Measurements from ENCODE around the gene UBFD1. TPM values are rescaled to one million over a fixed set of nuclear protein-coding genes. Genes with fewer than 3 reads are reported as not detected.

UBFD1 gene
- total RNA-seq, 1 donor from 2014 or later: 39.1 TPM

DNA sequence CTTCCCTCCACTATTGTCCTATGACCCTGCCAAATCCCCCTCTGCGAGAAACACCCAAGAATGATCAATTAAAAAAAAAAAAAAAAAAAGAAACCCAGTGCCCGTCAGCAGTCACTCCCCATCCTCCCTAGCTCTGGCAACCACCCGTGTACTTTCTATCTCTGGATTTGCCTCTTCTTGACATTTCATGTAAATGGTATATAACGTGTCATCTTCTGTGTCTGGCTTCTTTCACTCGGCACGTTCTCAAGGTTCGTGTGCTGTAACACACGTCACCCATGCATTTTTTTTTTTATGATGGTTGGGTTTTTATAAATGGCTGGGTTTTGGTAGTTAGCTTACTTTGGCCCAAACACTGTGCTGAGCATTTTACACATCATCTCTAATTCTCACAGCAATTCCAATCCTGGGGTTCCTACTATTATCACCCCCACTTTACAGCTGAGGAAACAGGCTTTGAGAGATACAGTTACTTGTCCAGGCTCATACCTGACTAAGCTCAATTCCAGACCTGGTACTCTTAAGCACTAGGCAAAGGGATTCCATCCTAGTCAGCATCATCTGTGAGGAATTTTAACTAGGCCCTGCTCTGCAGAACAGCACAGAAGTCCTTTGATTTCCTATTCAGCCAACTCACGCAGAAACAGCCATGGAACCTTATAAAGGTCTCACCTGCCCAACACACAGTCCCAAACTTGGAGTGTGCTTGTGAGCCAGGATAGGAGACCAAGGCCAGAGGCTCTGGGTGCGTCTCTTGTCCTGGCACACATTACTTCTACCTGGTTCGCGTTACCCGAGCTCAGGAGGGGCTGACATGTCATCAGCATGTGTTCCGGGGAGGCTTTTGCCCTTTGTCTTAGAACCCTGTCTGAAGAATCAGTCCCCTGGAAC is 26.9 kb downstream of the UBFD1 start:
- intact Hi-C loops (cut with DNase I): no loop called here
- TF ChIP-seq, protein P1, sequence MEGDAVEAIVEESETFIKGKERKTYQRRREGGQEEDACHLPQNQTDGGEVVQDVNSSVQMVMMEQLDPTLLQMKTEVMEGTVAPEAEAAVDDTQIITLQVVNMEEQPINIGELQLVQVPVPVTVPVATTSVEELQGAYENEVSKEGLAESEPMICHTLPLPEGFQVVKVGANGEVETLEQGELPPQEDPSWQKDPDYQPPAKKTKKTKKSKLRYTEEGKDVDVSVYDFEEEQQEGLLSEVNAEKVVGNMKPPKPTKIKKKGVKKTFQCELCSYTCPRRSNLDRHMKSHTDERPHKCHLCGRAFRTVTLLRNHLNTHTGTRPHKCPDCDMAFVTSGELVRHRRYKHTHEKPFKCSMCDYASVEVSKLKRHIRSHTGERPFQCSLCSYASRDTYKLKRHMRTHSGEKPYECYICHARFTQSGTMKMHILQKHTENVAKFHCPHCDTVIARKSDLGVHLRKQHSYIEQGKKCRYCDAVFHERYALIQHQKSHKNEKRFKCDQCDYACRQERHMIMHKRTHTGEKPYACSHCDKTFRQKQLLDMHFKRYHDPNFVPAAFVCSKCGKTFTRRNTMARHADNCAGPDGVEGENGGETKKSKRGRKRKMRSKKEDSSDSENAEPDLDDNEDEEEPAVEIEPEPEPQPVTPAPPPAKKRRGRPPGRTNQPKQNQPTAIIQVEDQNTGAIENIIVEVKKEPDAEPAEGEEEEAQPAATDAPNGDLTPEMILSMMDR (IDR thresholded peaks at IDR 0.05): no peak
- Histone ChIP-seq H3K36me3 (peaks cover 88% of the 10 kb centered on the region), H3K4me3 (no peak overlapping the region), H3K27me3 (ENCODE audit: low read depth) (no peaks in the 10 kb centered on the region), H3K27ac (no peak overlapping the region), H3K4me1 (no peaks in the 10 kb centered on the region), H3K9me3 (no peaks in the 10 kb centered on the region)
- peak in 1 of 2 donors; percentile 27 for ATAC-seq
- no peak for DNase-seq

DNA sequence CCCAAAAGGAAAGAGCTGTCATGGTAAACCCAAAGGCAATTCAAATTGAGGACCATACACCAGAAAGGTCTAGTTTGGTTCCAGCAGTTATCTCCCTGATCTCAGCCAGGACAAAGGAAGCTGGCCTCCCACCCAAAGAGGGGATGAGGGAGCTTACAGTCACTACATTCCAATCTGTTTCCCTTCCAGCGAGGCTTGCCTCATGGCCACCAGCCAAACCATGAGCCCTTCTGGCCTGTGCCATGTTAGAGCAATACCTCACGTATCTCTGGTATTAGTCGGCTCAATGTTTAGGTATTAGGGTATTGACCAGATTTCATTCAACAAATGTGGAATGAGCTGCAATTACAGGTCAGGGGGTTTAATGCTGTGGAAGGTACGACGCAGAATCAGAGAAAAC is 30.2 kb downstream of the UBFD1 start:
- Histone ChIP-seq H3K27me3 (ENCODE audit: low read depth) (no peaks in the 10 kb centered on the region), H3K4me3 (no peak overlapping the region), H3K36me3 (peaks cover 88% of the 10 kb centered on the region), H3K27ac (no peak overlapping the region), H3K4me1 (no peaks in the 10 kb centered on the region), H3K9me3 (no peaks in the 10 kb centered on the region)
- TF ChIP-seq, protein P1 (IDR thresholded peaks at IDR 0.05): no peak
- ATAC-seq (no peak), DNase-seq (no peak)
- intact Hi-C loops (cut with DNase I): no loop called here

DNA sequence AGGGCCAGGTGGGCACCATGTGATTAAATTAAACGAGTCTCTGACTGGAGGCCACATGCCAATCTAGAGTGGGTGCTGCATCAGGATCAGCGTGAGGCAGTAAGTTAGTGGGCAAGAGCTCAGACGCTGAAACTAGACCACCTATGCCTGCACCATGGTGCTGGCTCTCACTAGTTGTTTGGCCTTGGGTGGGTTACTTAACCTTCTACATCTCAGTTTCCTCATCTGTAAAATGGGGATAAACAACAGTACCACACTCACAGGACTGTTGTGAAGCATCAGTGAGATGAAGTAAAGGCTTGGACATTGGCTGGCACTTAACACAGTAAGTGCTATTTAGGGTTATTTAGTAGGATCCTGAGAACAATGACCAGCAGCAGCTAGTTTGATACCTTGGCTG is 32.7 kb downstream of the UBFD1 start:
- TF ChIP-seq, protein P1 (IDR thresholded peaks at IDR 0.05): no peak
- no peak for ATAC-seq
- no peak for DNase-seq
- intact Hi-C loops (cut with DNase I): no loop called here
- Histone ChIP-seq H3K36me3 (peaks cover 86% of the 10 kb centered on the region), H3K27me3 (ENCODE audit: low read depth) (no peaks in the 10 kb centered on the region), H3K4me1 (peaks cover 13% of the 10 kb centered on the region), H3K4me3 (no peak overlapping the region), H3K27ac (no peak overlapping the region), H3K9me3 (no peaks in the 10 kb centered on the region)

DNA sequence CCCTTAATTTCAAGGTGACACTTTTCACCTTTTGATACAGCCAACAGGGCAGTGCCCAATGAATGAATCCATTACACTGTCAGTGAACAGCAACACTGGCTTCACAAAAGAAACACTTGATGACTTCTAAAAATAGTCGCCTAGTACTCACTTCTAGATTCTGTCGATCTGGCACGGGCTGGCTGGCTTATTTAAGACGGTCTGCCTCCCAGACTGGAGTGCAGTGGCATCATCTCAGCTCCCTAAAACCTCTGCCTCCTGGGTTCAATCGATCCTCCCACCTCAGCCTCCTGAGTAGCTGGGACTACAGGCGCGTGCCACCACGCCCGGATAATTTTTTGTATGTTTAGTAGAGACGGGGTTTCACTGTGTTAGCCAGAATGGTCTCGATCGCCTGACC is 36.7 kb downstream of the UBFD1 start:
- TF ChIP-seq, protein P1 (IDR thresholded peaks at IDR 0.05): no peak
- Histone ChIP-seq H3K36me3 (peaks cover 46% of the 10 kb centered on the region), H3K27me3 (ENCODE audit: low read depth) (no peaks in the 10 kb centered on the region), H3K27ac (no peak overlapping the region), H3K9me3 (no peaks in the 10 kb centered on the region), H3K4me3 (no peak overlapping the region), H3K4me1 (peaks cover 16% of the 10 kb centered on the region)
- DNase-seq (no peak), ATAC-seq (no peak)
- intact Hi-C loops (cut with DNase I): no loop called here

DNA sequence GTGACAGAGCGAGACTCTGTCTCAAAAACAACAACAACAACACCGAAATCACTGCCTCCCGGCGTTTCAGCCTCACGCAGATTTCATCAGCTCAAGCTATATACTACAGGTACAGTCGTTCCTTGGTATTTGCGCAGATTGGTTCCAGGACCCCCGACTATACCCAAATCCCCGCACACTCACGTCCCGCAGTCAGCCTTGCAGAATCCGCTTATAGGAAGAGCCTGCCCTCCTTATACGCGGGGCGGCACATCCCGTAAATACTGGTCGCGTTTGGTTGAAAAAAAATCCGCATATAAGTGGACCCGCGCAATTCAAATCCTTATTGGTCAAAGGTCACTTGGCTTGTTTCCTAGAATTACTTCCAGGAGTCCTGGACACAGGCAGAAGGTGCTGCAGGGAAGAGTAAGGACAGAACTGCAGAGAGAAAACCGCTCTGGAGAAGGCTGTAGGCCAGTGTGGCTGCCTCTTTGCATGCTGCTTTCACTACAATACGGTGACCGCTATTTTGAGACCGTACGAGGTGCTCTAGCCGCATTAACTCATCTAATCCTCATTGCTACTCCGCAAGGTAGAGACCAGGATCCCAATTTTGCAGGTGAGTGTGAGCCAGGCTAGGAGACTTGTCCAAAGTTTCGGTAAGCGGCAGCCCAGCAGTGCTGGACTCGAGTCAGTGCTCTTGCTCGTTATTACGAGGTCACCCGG is 37.9 kb downstream of the UBFD1 start:
- peaks cover 35% of the 10 kb centered on the region for H3K36me3 ChIP-seq
- no peak for DNase-seq
- peak overlapping the region; percentile 97 for H3K4me3 ChIP-seq
- peak overlapping the region; percentile 82 for H3K27ac ChIP-seq
- H3K9me3 ChIP-seq: no peaks in the 10 kb centered on the region
- H3K4me1 ChIP-seq: peaks cover 16% of the 10 kb centered on the region
- TF ChIP-seq, protein P1 (IDR thresholded peaks at IDR 0.05): no peak
- H3K27me3 ChIP-seq (ENCODE audit: low read depth): no peaks in the 10 kb centered on the region
- intact Hi-C loops (cut with DNase I): no loop called here
- ATAC-seq: peak in 1 of 2 donors; percentile 3
